Measurements from ENCODE around the gene FAM219A.

Gene FAM219A

GRCh38 chr9:34400686-34401602 is 57.4 kb downstream of the FAM219A start:
- DNase-seq (ENCODE audit: low spot score): no peak

- DNase-seq (ENCODE audit: low spot score): no peak
These were observed 58.1 kb downstream of the FAM219A start for GRCh38 chr9:34400275-34400674.

GRCh38 chr9:34399729-34400128 is 58.6 kb downstream of the FAM219A start:
- DNase-seq (ENCODE audit: low spot score): no peak

- no peak for DNase-seq (ENCODE audit: low spot score)
These were observed 59.5 kb downstream of the FAM219A start for GRCh38 chr9:34398875-34399274.

- no peak for DNase-seq (ENCODE audit: low spot score)
These were observed 61.8 kb downstream of the FAM219A start for GRCh38 chr9:34396276-34397214.

- DNase-seq (ENCODE audit: low spot score): no peak
These were observed 65.9 kb downstream of the FAM219A start for GRCh38 chr9:34392511-34392910.

GRCh38 chr9:34387239-34387638 is 71.1 kb downstream of the FAM219A start:
- DNase-seq (ENCODE audit: low spot score): no peak

- DNase-seq (ENCODE audit: low spot score): no peak
These were observed 71.7 kb downstream of the FAM219A start for GRCh38 chr9:34386656-34387055.

GRCh38 chr9:34385561-34386230 is 72.7 kb downstream of the FAM219A start:
- DNase-seq (ENCODE audit: low spot score): no peak

GRCh38 chr9:34384368-34385165 is 73.8 kb downstream of the FAM219A start:
- DNase-seq (ENCODE audit: low spot score): no peak

GRCh38 chr9:34383904-34384303 is 74.5 kb downstream of the FAM219A start:
- DNase-seq (ENCODE audit: low spot score): no peak

- DNase-seq (ENCODE audit: low spot score): no peak
These were observed 75.5 kb downstream of the FAM219A start for GRCh38 chr9:34382879-34383278.

- DNase-seq (ENCODE audit: low spot score): no peak
These were observed 76.3 kb downstream of the FAM219A start for GRCh38 chr9:34382054-34382453.

GRCh38 chr9:34381323-34381722 is 77.0 kb downstream of the FAM219A start:
- DNase-seq (ENCODE audit: low spot score): peak; percentile 30

- peak; percentile 77 for DNase-seq (ENCODE audit: low spot score)
These were observed 77.7 kb downstream of the FAM219A start for GRCh38 chr9:34380511-34381315.

- no peak for DNase-seq (ENCODE audit: low spot score)
These were observed 78.3 kb downstream of the FAM219A start for GRCh38 chr9:34380034-34380510.

- peak; percentile 93 for DNase-seq (ENCODE audit: low spot score)
These were observed 78.9 kb downstream of the FAM219A start for GRCh38 chr9:34379334-34380033.

GRCh38 chr9:34378376-34379060 is 79.9 kb downstream of the FAM219A start:
- no peak for DNase-seq (ENCODE audit: low spot score)

- DNase-seq (ENCODE audit: low spot score): peak; percentile 39
These were observed 81.0 kb downstream of the FAM219A start for GRCh38 chr9:34377404-34377746.

Data from NAMALWA (cell line).